Activated CD4-positive, alpha-beta T cell treated with anti-CD3 and anti-CD28 coated beads for 36 hours (primary cell): ENCODE results near the gene EIF3B. TPM values are rescaled to one million over a fixed set of nuclear protein-coding genes. Genes with fewer than 3 reads are reported as not detected.

Experiments
- ATAC-seq: fragments of 200-7000 bp; cut with Tn5 transposase; one replicate; pipeline ENCODE4 v1.10.0; 2021; ENCODE audit warnings: mild to moderate bottlenecking, moderate library complexity
- CTCF ChIA-PET: fragments of 350-600 bp; sonication (Branson Sonifier 250); formaldehyde crosslinking; loops from one replicate; lab custom pipeline; 2021; ENCODE audit warnings: antibody characterized with exemption; lab: Charles Lee
- POLR2A ChIA-PET: fragments of 350-600 bp; sonication (Branson Sonifier 250); formaldehyde crosslinking; loops from one replicate; lab custom pipeline; 2021; ENCODE audit warnings: antibody characterized with exemption, inconsistent platforms; lab: Charles Lee
- DNase-seq: peaks from one replicate; pipeline ENCODE4 v3.0.0-alpha.2; 2020
- H3K27ac Mint-ChIP-seq: one replicate; pipeline ENCODE4 v1.8.0; 2021; ENCODE audit warnings: mixed read lengths
- H3K27me3 Mint-ChIP-seq: one replicate; pipeline ENCODE4 v1.8.0; 2021; ENCODE audit warnings: mixed read lengths
- H3K36me3 Mint-ChIP-seq: one replicate; pipeline ENCODE4 v1.8.0; 2021; ENCODE audit warnings: low read depth, mixed read lengths
- H3K4me1 Mint-ChIP-seq: one replicate; pipeline ENCODE4 v1.8.0; 2021; ENCODE audit warnings: mixed read lengths
- H3K4me3 Mint-ChIP-seq: one replicate; pipeline ENCODE4 v1.8.0; 2021; ENCODE audit warnings: mild to moderate bottlenecking, moderate library complexity, mixed read lengths
- H3K9me3 Mint-ChIP-seq: one replicate; pipeline ENCODE4 v1.8.0; 2021; ENCODE audit warnings: low read depth, mixed read lengths
- intact Hi-C, 2 experiments: fragments of 100-400 bp; cut with DNase I in 1 of 2; cut with micrococcal nuclease in 1 of 2; formaldehyde crosslinking; loops; one replicate each; pipeline versions ENCODE4 v1.14.2 to v1.15.1; 2022 to 2024; cut with DNase I, micrococcal nuclease
- total RNA-seq, 2 experiments: library from RNA; stranded (reverse); gene quantifications; one replicate each; pipeline ENCODE4 v1.2.3, GENCODE V29; 2021

Gene EIF3B
- total RNA-seq, 2 experiments from 2014 or later = 185 to 227 TPM

DNA sequence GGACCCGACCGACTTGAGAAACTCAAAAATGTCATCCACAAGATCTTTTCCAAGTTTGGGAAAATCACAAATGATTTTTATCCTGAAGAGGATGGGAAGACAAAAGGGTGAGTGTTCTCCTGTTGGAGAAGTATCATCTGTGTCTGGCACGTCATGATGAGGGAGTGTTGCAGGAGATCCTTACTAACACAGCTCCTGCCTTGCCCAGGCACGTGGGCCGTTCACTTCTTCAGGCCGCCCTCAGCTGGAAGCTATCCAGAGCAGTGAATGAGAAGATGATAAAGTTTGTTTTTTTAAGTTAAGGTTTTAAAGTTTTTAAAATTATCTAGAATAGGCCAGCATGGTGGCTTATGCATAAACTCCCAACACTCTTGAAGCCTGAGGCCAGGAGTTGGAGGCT, 6.2 kb downstream of the EIF3B start:
- POLR2A ChIA-PET = interaction anchor here (0.7 to 0.9 kb wide), 2 partner anchors 47 to 119 kb away, joined by 3 to 4 read pairs; partner anchors contain the start of genes MRM2 and NUDT1
- intact Hi-C loops = no loop called here
- CTCF ChIA-PET = interaction anchor here (0.9 kb wide), 1 partner anchor 13 kb away, joined by 4 read pairs; no protein-coding TSS in a partner anchor

GRCh38 chr7:2362385-2363088, 7.9 kb downstream of the EIF3B start:
- peaks cover 67% of the 10 kb centered on the region for H3K36me3 Mint-ChIP-seq
- no peak for ATAC-seq
- intact Hi-C loops = no loop called here
- H3K4me3 Mint-ChIP-seq = no peak overlapping the region
- DNase-seq = no peak
- ChIA-PET CTCF (interaction anchor here (0.6 kb wide), 1 partner anchor 1871 kb away, joined by 3 read pairs; no protein-coding TSS in a partner anchor), POLR2A (no interaction called here)
- H3K9me3 Mint-ChIP-seq = no peaks in the 10 kb centered on the region
- H3K27ac Mint-ChIP-seq = no peak overlapping the region
- peaks cover 27% of the 10 kb centered on the region for H3K4me1 Mint-ChIP-seq
- no peaks in the 10 kb centered on the region for H3K27me3 Mint-ChIP-seq

More for the DNA sequence above, 6.2 kb downstream of the EIF3B start:
- H3K27ac Mint-ChIP-seq = no peak overlapping the region
- DNase-seq (no peak), ATAC-seq (no peak)
- H3K4me3 Mint-ChIP-seq = no peak overlapping the region
- peaks cover 65% of the 10 kb centered on the region for H3K36me3 Mint-ChIP-seq
- no peaks in the 10 kb centered on the region for H3K27me3 Mint-ChIP-seq
- no peaks in the 10 kb centered on the region for H3K9me3 Mint-ChIP-seq
- peaks cover 39% of the 10 kb centered on the region for H3K4me1 Mint-ChIP-seq

GRCh38 chr7:2369139-2369538, 14.5 kb downstream of the EIF3B start:
- Mint-ChIP-seq H3K27me3 (no peaks in the 10 kb centered on the region), H3K9me3 (no peaks in the 10 kb centered on the region), H3K4me3 (no peak overlapping the region), H3K36me3 (peaks cover 62% of the 10 kb centered on the region), H3K4me1 (no peaks in the 10 kb centered on the region), H3K27ac (no peak overlapping the region)
- ATAC-seq (no peak), DNase-seq (no peak)
- ChIA-PET CTCF (interaction anchor here (1.3 kb wide), 1 partner anchor 28 kb away, joined by 5 read pairs; no protein-coding TSS in a partner anchor), POLR2A (interaction anchor here (2.6 kb wide), 1 partner anchor 11 kb away, joined by 10 read pairs; no protein-coding TSS in a partner anchor)
- intact Hi-C loops = no loop called here

- Mint-ChIP-seq H3K4me1 (no peaks in the 10 kb centered on the region), H3K27me3 (no peaks in the 10 kb centered on the region), H3K27ac (no peak overlapping the region), H3K36me3 (peaks cover 66% of the 10 kb centered on the region), H3K9me3 (no peaks in the 10 kb centered on the region), H3K4me3 (no peak overlapping the region)
- ChIA-PET CTCF (interaction anchor here (0.8 kb wide), 1 partner anchor 343 kb away, joined by 3 read pairs; no protein-coding TSS in a partner anchor), POLR2A (no interaction called here)
- DNase-seq = no peak
- intact Hi-C loops = no loop called here
- ATAC-seq = no peak
These were observed 16.7 kb downstream of the EIF3B start for GRCh38 chr7:2371329-2371728.

GRCh38 chr7:2372724-2373123, 18.1 kb downstream of the EIF3B start:
- POLR2A ChIA-PET = no interaction called here
- no peaks in the 10 kb centered on the region for H3K9me3 Mint-ChIP-seq
- no peak for ATAC-seq
- H3K27me3 Mint-ChIP-seq = no peaks in the 10 kb centered on the region
- H3K36me3 Mint-ChIP-seq = peaks cover 62% of the 10 kb centered on the region
- CTCF ChIA-PET = interaction anchor here (1.0 kb wide), 1 partner anchor 25 kb away, joined by 3 read pairs; no protein-coding TSS in a partner anchor
- H3K27ac Mint-ChIP-seq = no peak overlapping the region
- H3K4me3 Mint-ChIP-seq = no peak overlapping the region
- intact Hi-C loops = no loop called here
- DNase-seq = no peak
- H3K4me1 Mint-ChIP-seq = peaks cover 3% of the 10 kb centered on the region

GRCh38 chr7:2373124-2373556, 18.5 kb downstream of the EIF3B start:
- H3K4me3 Mint-ChIP-seq = no peak overlapping the region
- peaks cover 3% of the 10 kb centered on the region for H3K4me1 Mint-ChIP-seq
- H3K9me3 Mint-ChIP-seq = no peaks in the 10 kb centered on the region
- H3K36me3 Mint-ChIP-seq = peaks cover 64% of the 10 kb centered on the region
- no peak overlapping the region for H3K27ac Mint-ChIP-seq
- ChIA-PET CTCF (interaction anchor here (1.0 kb wide), 1 partner anchor 25 kb away, joined by 3 read pairs; no protein-coding TSS in a partner anchor), POLR2A (interaction anchor here (0.6 to 1.4 kb wide), 3 partner anchors 19 to 415 kb away, joined by 3 read pairs; partner anchors contain the start of gene EIF3B)
- ATAC-seq = no peak
- DNase-seq = no peak
- no peaks in the 10 kb centered on the region for H3K27me3 Mint-ChIP-seq
- intact Hi-C loops = no loop called here

GRCh38 chr7:2373646-2374045, 19.0 kb downstream of the EIF3B start:
- Mint-ChIP-seq H3K27me3 (no peaks in the 10 kb centered on the region), H3K4me1 (peaks cover 3% of the 10 kb centered on the region), H3K36me3 (peaks cover 67% of the 10 kb centered on the region), H3K4me3 (no peak overlapping the region), H3K27ac (no peak overlapping the region), H3K9me3 (no peaks in the 10 kb centered on the region)
- CTCF ChIA-PET = interaction anchor here (1.0 kb wide), 1 partner anchor 26 kb away, joined by 3 read pairs; no protein-coding TSS in a partner anchor
- ATAC-seq (no peak), DNase-seq (no peak)
- intact Hi-C loops = no loop called here
- POLR2A ChIA-PET = interaction anchor here (0.6 to 1.4 kb wide), 3 partner anchors 20 to 414 kb away, joined by 3 read pairs; partner anchors contain the start of gene EIF3B

GRCh38 chr7:2374401-2374800, 19.8 kb downstream of the EIF3B start:
- DNase-seq (no peak), ATAC-seq (no peak)
- peaks cover 3% of the 10 kb centered on the region for H3K4me1 Mint-ChIP-seq
- H3K9me3 Mint-ChIP-seq = no peaks in the 10 kb centered on the region
- ChIA-PET CTCF (no interaction called here), POLR2A (interaction anchor here (0.6 to 1.4 kb wide), 2 partner anchors 10 to 20 kb away, joined by 3 to 4 read pairs; partner anchors contain the start of gene EIF3B)
- H3K27me3 Mint-ChIP-seq = no peaks in the 10 kb centered on the region
- peaks cover 67% of the 10 kb centered on the region for H3K36me3 Mint-ChIP-seq
- no peak overlapping the region for H3K4me3 Mint-ChIP-seq
- no peak overlapping the region for H3K27ac Mint-ChIP-seq
- intact Hi-C loops = no loop called here

GRCh38 chr7:2374830-2375728, 20.5 kb downstream of the EIF3B start:
- H3K4me3 Mint-ChIP-seq = no peak overlapping the region
- peaks cover 3% of the 10 kb centered on the region for H3K4me1 Mint-ChIP-seq
- ChIA-PET POLR2A (interaction anchor here (0.6 to 1.4 kb wide), 2 partner anchors 9 to 21 kb away, joined by 3 to 4 read pairs; partner anchors contain the start of gene EIF3B), CTCF (no interaction called here)
- intact Hi-C loops = no loop called here
- H3K27me3 Mint-ChIP-seq = no peaks in the 10 kb centered on the region
- ATAC-seq (no peak), DNase-seq (no peak)
- no peaks in the 10 kb centered on the region for H3K9me3 Mint-ChIP-seq
- H3K27ac Mint-ChIP-seq = no peak overlapping the region
- peaks cover 69% of the 10 kb centered on the region for H3K36me3 Mint-ChIP-seq

- Mint-ChIP-seq H3K36me3 (peaks cover 72% of the 10 kb centered on the region), H3K9me3 (no peaks in the 10 kb centered on the region), H3K4me3 (no peak overlapping the region), H3K27ac (peak overlapping the region; percentile 43), H3K4me1 (peaks cover 3% of the 10 kb centered on the region), H3K27me3 (no peaks in the 10 kb centered on the region)
- ChIA-PET POLR2A (interaction anchor here (0.6 kb wide), 2 partner anchors 11 to 23 kb away, joined by 3 read pairs; no protein-coding TSS in a partner anchor), CTCF (interaction anchor here (0.7 to 1.0 kb wide), 3 partner anchors 32 to 90 kb away, joined by 3 read pairs; no protein-coding TSS in a partner anchor)
- intact Hi-C loops = no loop called here
- DNase-seq (no peak), ATAC-seq (no peak)
These were observed 21.9 kb downstream of the EIF3B start for GRCh38 chr7:2376351-2377154.
